NCI-H748 treated with DMSO at 0.1 percent for 48 hours (cell line): ENCODE data around the gene ZXDC.

Experiments used
- DNase-seq: peaks from one replicate; lab custom pipeline; 2025; lab: John Stamatoyannopoulos, UW

The ZXDC gene

GRCh38 chr3:126415661-126416591, 59.8 kb downstream of the ZXDC start:
- DNase-seq: no peak

- no peak for DNase-seq
Observed at GRCh38 chr3:126414961-126415660, 60.6 kb downstream of the ZXDC start.

GRCh38 chr3:126414406-126414805, 61.3 kb downstream of the ZXDC start:
- no peak for DNase-seq

- DNase-seq: no peak
Observed at GRCh38 chr3:126413693-126414080, 62.0 kb downstream of the ZXDC start.

- no peak for DNase-seq
Observed at GRCh38 chr3:126412841-126413692, 62.6 kb downstream of the ZXDC start.

GRCh38 chr3:126408099-126408498, 67.6 kb downstream of the ZXDC start:
- no peak for DNase-seq

GRCh38 chr3:126407412-126408044, 68.2 kb downstream of the ZXDC start:
- no peak for DNase-seq

- no peak for DNase-seq
Observed at GRCh38 chr3:126406389-126407296, 69.0 kb downstream of the ZXDC start.

- DNase-seq: no peak
Observed at GRCh38 chr3:126402666-126403302, 72.9 kb downstream of the ZXDC start.

GRCh38 chr3:126402178-126402577, 73.5 kb downstream of the ZXDC start:
- DNase-seq: no peak

- DNase-seq: no peak
Observed at GRCh38 chr3:126401611-126402160, 74.0 kb downstream of the ZXDC start.

- no peak for DNase-seq
Observed at GRCh38 chr3:126399756-126400155, 75.9 kb downstream of the ZXDC start.

GRCh38 chr3:126399351-126399735, 76.3 kb downstream of the ZXDC start:
- no peak for DNase-seq

GRCh38 chr3:126398423-126399350, 77.0 kb downstream of the ZXDC start:
- no peak for DNase-seq

GRCh38 chr3:126397610-126398422, 77.9 kb downstream of the ZXDC start:
- DNase-seq: no peak

GRCh38 chr3:126396536-126396935, 79.2 kb downstream of the ZXDC start:
- no peak for DNase-seq

GRCh38 chr3:126395846-126396513, 79.7 kb downstream of the ZXDC start:
- no peak for DNase-seq

GRCh38 chr3:126394977-126395321, 80.7 kb downstream of the ZXDC start:
- DNase-seq: no peak
